ENCODE measurements around the gene AHNAK. TPM values are rescaled to one million over a fixed set of nuclear protein-coding genes. Genes with fewer than 3 reads are reported as not detected.
"Not testable (repeated sequence)": the region's sequence is repeated elsewhere in the genome, so short reads cannot be mapped to it uniquely, and the experiment has no call there.

AHNAK gene
- total RNA-seq, 2 donors from 2014 or later: 155 to 336 TPM

- H3K9me3 Mint-ChIP-seq: no peaks in the 10 kb centered on the region
- H3K4me3 Mint-ChIP-seq: peak overlapping the region; percentile 5
- ATAC-seq (replicated peaks): no peak
- H3K27ac Mint-ChIP-seq: no peak overlapping the region
- H3K36me3 Mint-ChIP-seq (ENCODE audit: low read depth): peaks cover 99% of the 10 kb centered on the region
- no peaks in the 10 kb centered on the region for H3K27me3 Mint-ChIP-seq
- peaks cover 24% of the 10 kb centered on the region for H3K4me1 Mint-ChIP-seq
These were observed 18.6 kb upstream of the AHNAK start for GRCh38 chr11:62565100-62565802.

DNA sequence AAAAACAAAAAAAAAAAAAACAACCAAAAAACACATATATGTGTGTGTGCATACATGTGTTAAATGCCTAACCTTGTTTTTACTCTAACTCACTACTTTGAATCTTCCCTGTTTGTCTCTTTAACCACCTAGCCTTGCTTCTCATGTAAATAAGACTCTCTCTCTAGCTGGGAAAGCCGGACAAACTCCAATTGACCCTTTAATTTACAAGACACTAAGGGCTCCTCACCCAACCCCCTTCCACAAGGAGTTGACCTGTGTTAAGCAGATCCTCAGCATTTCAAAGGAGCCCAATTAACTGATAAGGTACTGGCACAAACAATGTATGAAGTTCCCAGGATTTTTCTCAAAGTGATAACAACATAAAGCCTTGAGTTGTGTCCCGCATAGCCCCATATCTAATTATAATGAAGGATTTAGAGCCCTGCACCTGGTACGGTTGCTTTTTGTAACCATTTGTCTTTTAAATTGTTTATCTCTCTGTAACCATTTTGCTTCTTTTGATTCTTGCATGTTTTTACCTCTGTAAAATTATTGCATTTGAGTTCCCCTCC lies 15.1 kb upstream of the AHNAK start:
- Mint-ChIP-seq H3K36me3 (ENCODE audit: low read depth) (peaks cover 99% of the 10 kb centered on the region), H3K4me1 (peaks cover 38% of the 10 kb centered on the region), H3K4me3 (peak overlapping the region; percentile 9), H3K27ac (peak overlapping the region; percentile 61)
- H3K27me3 Mint-ChIP-seq; H3K9me3 Mint-ChIP-seq; ATAC-seq (replicated peaks): not testable (repeated sequence)

GRCh38 chr11:62560566-62561103 lies 14.0 kb upstream of the AHNAK start:
- Mint-ChIP-seq H3K4me1 (peaks cover 48% of the 10 kb centered on the region), H3K9me3 (no peaks in the 10 kb centered on the region), H3K4me3 (peak overlapping the region; percentile 92), H3K36me3 (ENCODE audit: low read depth) (peaks cover 99% of the 10 kb centered on the region), H3K27ac (peak overlapping the region; percentile 99), H3K27me3 (no peaks in the 10 kb centered on the region)
- ATAC-seq (replicated peaks): peak; percentile 18

- ATAC-seq (replicated peaks); H3K27me3 Mint-ChIP-seq; H3K9me3 Mint-ChIP-seq: not testable (repeated sequence)
- Mint-ChIP-seq H3K27ac (peak overlapping the region; percentile 99), H3K36me3 (ENCODE audit: low read depth) (peaks cover 99% of the 10 kb centered on the region), H3K4me3 (peak overlapping the region; percentile 92), H3K4me1 (peaks cover 55% of the 10 kb centered on the region)
These were observed 13.0 kb upstream of the AHNAK start for GRCh38 chr11:62559626-62560025.

GRCh38 chr11:62559204-62559603 lies 12.6 kb upstream of the AHNAK start:
- Mint-ChIP-seq H3K27me3 (no peaks in the 10 kb centered on the region), H3K4me3 (peak overlapping the region; percentile 92), H3K4me1 (peaks cover 60% of the 10 kb centered on the region), H3K27ac (peak overlapping the region; percentile 99), H3K36me3 (ENCODE audit: low read depth) (peaks cover 100% of the 10 kb centered on the region), H3K9me3 (no peaks in the 10 kb centered on the region)
- ATAC-seq (replicated peaks): no peak

DNA sequence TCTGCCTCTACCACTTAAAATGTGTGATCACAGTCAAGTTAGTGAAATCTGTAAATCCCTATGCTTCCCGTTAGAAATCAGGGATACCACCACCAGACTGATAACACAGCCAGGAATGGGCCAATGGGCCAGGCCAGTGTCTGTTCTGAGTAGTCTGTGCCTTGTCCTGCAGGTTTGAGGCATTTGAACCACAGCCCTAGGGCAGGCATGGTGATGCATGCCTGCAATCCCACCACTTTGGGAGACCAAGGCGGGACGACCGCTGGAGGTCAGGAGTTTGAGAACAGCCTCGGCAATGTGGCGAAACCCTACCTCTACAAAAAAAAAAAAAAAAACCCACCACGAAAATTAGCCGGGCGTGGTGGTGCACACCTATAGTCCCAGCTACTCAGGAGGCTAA lies 12.1 kb upstream of the AHNAK start:
- Mint-ChIP-seq H3K9me3 (no peaks in the 10 kb centered on the region), H3K4me1 (peaks cover 65% of the 10 kb centered on the region), H3K4me3 (peak overlapping the region; percentile 92), H3K27ac (peak overlapping the region; percentile 99), H3K36me3 (ENCODE audit: low read depth) (peaks cover 97% of the 10 kb centered on the region), H3K27me3 (no peaks in the 10 kb centered on the region)
- no peak for ATAC-seq (replicated peaks)

GRCh38 chr11:62556875-62557631 lies 10.4 kb upstream of the AHNAK start:
- H3K36me3 Mint-ChIP-seq (ENCODE audit: low read depth): peaks cover 94% of the 10 kb centered on the region
- ATAC-seq (replicated peaks): peak; percentile 34
- H3K9me3 Mint-ChIP-seq: no peaks in the 10 kb centered on the region
- peak overlapping the region; percentile 99 for H3K27ac Mint-ChIP-seq
- H3K27me3 Mint-ChIP-seq: no peaks in the 10 kb centered on the region
- peaks cover 78% of the 10 kb centered on the region for H3K4me1 Mint-ChIP-seq
- H3K4me3 Mint-ChIP-seq: peak overlapping the region; percentile 92

GRCh38 chr11:62556108-62556874 lies 9.7 kb upstream of the AHNAK start:
- Mint-ChIP-seq H3K4me3 (peak overlapping the region; percentile 92), H3K36me3 (ENCODE audit: low read depth) (peaks cover 93% of the 10 kb centered on the region), H3K27me3 (no peaks in the 10 kb centered on the region), H3K9me3 (no peaks in the 10 kb centered on the region), H3K27ac (peak overlapping the region; percentile 99), H3K4me1 (peaks cover 80% of the 10 kb centered on the region)
- ATAC-seq (replicated peaks): peak; percentile 56

GRCh38 chr11:62555464-62556107 lies 9.0 kb upstream of the AHNAK start:
- peak; percentile 17 for ATAC-seq (replicated peaks)
- Mint-ChIP-seq H3K4me3 (peak overlapping the region; percentile 92), H3K36me3 (ENCODE audit: low read depth) (peaks cover 86% of the 10 kb centered on the region), H3K27ac (peak overlapping the region; percentile 99), H3K9me3 (no peaks in the 10 kb centered on the region), H3K27me3 (no peaks in the 10 kb centered on the region), H3K4me1 (peaks cover 81% of the 10 kb centered on the region)

- Mint-ChIP-seq H3K9me3 (no peaks in the 10 kb centered on the region), H3K4me1 (peaks cover 71% of the 10 kb centered on the region), H3K27me3 (no peaks in the 10 kb centered on the region), H3K36me3 (ENCODE audit: low read depth) (peaks cover 76% of the 10 kb centered on the region), H3K4me3 (peak overlapping the region; percentile 92), H3K27ac (peak overlapping the region; percentile 99)
- no peak for ATAC-seq (replicated peaks)
These were observed 8.0 kb upstream of the AHNAK start for GRCh38 chr11:62554387-62555167.

DNA sequence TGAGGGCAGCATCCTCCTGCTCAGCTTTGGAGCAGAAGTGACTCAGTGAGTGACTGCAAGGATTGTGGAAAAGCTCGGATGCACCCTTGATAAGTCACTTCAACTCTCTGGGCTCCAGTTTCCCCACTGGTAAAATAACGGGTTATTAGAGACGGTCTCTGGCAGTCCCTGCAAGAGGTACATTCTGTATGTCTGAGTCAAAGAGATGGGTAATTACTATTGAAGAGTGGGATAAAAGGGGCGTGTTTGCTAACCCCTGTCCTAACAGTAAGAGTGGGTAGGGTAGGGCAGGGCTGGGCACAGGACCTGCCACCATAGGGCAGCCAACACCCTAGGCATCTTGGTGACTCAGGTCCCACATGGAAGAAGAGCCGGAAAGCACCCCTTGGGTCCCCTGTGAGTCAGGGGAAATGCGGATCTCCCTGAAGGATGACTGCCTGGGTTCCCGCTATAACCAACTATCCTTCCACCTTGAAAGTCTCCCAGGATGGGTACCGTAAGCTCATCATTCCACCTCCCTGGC lies 7.3 kb upstream of the AHNAK start:
- Mint-ChIP-seq H3K36me3 (ENCODE audit: low read depth) (peaks cover 69% of the 10 kb centered on the region), H3K4me3 (peak overlapping the region; percentile 92), H3K27ac (peak overlapping the region; percentile 99), H3K9me3 (no peaks in the 10 kb centered on the region), H3K4me1 (peaks cover 65% of the 10 kb centered on the region), H3K27me3 (no peaks in the 10 kb centered on the region)
- no peak for ATAC-seq (replicated peaks)

GRCh38 chr11:62553080-62553838 lies 6.7 kb upstream of the AHNAK start:
- peak; percentile 34 for ATAC-seq (replicated peaks)
- H3K4me1 Mint-ChIP-seq: peaks cover 66% of the 10 kb centered on the region
- H3K9me3 Mint-ChIP-seq: no peaks in the 10 kb centered on the region
- H3K27ac Mint-ChIP-seq: peak overlapping the region; percentile 99
- H3K27me3 Mint-ChIP-seq: no peaks in the 10 kb centered on the region
- H3K36me3 Mint-ChIP-seq (ENCODE audit: low read depth): peaks cover 63% of the 10 kb centered on the region
- H3K4me3 Mint-ChIP-seq: peak overlapping the region; percentile 92
